NT2/D1 (cell line): ENCODE measurements around the gene GAL3ST2.

Experiments used
- SUZ12 ChIP-seq: IDR thresholded peaks from 2 replicates; pipeline ENCODE4 v1.6.1; 2011; ENCODE audit not compliant: insufficient read length, insufficient read depth; ENCODE audit errors: extremely low read depth
- ZNF274 ChIP-seq: IDR thresholded peaks from 2 replicates; pipeline ENCODE4 v1.6.1; 2011; ENCODE audit warnings: mild to moderate bottlenecking, low read depth, low read length

DNA sequence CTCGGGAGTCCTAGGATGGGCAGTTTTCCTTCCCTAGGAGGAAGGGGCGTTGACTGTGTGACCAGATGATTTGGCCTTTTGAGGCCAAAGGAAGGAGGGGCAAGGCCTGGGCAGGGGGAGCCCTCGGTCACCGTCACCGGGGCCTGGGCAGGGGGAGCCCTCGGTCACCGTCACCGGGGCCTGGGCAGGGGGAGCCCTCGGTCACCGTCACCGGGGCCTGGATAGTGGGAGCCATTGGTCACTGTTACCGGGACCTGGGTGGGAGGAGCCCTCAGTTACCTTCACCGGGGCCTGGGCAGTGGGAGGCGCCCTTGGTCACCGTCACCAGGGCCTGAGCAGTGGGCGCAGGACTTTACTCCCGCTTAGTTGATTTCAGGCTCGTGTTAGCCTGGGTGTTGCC, 24.8 kb upstream of the GAL3ST2 start:
- TF ChIP-seq SUZ12 (no peak), ZNF274 (no peak)
